NCI-H1694 (cell line): Measurements from ENCODE around the gene NUP133.
"Not testable (repeated sequence)": the region's sequence is repeated elsewhere in the genome, so short reads cannot be mapped to it uniquely, and the experiment has no call there.

Experiments
- DNase-seq: peaks from one replicate; lab custom pipeline; 2025; lab: John Stamatoyannopoulos, UW

NUP133 gene

DNA sequence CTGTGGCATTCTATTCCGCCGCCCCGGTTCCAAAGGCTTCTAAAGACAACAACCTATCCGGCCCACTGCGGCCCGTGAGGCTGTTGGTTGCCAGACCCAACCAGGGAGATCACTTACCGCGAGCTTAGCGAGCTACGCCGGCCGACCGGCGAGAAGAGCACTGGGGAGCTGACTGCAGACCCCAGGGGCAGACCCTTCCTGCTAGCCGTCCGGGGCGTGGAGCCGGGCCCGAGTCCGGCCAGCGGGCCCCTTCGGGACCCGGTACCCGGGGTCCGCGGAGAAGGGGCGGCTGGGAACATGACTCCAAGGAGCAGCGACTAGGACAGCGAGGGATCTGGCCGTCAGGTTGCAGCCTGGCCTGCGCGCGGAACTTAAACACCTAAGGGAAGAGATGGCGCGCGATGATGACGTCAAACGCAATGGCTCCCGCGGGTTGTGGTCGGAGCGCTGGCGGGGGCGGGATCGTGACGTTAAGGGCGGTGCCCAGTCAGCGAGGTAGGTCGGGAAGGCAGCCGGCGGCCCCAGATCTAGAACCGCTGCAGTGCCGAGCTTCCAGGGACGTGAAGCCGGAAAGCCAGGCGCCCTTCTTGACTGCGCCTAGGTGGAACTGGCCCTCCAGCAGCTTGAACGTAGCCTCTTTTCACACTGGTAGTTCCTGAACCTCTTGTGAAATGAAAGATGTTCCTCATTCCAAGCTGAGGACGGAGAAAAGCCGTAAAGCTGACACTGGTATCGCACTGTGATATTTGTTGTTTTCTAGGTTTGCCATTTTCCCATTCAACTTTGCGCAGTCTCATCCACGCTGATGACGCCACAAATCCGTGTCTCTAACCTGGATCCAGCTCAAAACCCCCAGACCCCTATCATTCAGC, at the start of gene NUP133:
Gene NUP133, minus strand, starts transcription at position 391 of the 872 bp plus-strand sequence. Its CDS starts 92 bp downstream, at position 299.
- peak; percentile 99 for DNase-seq

GRCh38 chr1:229557200-229557850, 49.2 kb upstream of the NUP133 start:
- no peak for DNase-seq

DNA sequence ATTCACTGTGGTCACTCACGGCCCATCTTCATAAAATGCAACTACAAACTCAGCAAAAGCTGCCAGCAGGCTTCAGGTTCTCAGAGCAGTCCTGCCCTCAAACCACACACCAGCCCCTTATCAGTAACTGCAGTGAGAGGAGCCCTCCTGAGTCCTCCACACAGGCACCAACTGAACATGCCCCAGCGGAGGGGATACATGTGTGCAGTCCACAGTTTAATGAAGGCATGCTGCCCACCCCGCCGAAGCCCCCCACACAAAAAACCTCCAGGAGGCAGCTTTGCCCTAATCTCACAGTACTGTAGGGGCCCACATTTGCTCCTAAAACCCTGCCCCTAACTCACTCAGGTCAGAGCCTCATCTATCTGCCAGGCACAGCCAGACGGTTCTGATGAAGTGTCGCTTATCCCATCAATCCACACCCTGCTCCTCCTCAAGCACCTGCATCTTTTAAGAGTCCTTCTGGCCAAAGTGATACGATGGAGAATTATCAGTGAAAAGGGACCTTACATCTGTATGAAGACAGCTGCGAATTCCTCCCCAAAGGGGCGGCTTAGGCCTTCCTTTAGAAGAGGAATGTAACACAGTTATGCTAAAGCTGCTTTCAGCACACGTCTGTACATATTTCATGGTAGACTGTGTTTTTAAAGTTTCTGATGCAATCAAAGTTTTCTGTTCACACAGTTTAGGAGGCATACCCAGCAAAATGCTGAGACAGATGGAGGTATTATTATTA, 46.9 kb upstream of the NUP133 start:
- DNase-seq: no peak

DNA sequence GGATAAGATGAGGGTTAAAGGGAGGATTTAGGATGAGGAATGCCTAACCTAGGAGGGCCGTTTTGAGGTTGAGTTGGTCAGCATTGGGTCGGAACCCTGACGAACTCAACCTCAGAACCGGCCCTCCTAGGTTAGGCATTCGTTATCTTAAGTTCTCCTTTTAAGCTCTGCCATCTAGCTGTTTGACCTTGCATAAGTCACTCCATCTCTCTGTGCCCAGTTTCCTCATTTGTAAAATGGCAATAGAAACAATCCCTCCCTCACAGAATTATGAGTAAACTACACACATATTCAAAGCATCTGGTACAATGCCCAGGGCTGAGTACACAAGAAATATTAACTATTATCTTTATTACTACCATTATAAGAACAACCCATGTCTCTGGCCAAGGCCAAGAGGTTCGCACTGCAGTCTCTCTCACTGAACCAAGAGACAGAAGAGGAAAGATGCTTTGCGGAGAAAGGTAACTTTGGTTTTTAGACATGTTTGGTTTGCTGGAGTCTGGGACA, 45.5 kb upstream of the NUP133 start:
- DNase-seq: no peak

- no peak for DNase-seq
Measured at GRCh38 chr1:229552732-229553131, 44.6 kb upstream of the NUP133 start.

DNA sequence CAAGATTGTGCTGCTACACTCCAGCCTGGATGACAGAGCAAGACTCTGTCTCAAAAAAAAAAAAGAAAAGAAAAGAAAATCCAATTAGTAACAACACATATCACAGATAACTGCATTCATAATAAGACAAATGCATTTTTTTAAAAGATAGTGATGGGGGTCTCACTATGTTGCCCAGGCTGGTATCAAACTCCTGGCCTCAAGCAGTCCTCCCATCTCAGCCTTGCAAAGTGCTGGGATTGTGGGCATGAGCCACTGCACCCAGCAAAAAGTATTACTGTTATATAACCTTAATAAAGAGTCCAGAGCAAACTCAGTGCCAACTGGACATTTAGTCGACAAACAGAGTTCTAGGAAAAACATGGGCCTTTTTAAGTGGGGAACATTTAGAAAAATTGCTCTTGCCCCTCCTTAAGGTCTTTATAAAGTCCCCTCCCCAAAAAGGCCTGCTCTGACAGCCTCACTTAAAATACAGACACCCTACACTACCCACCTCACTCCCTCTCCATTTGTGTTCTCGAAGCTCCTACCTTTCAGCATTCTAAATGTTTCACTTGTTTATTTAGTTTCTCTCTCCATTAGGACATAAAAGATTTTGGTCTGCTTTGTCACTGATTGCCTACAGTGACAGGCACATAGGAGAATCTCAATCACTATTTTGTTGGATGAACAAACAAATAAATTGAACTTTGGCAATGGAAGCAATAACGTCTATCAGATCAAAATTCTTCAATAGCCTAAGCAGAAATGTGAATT, 42.8 kb upstream of the NUP133 start:
- no peak for DNase-seq

- DNase-seq: no peak
Measured at GRCh38 chr1:229547542-229547941, 39.4 kb upstream of the NUP133 start.

DNA sequence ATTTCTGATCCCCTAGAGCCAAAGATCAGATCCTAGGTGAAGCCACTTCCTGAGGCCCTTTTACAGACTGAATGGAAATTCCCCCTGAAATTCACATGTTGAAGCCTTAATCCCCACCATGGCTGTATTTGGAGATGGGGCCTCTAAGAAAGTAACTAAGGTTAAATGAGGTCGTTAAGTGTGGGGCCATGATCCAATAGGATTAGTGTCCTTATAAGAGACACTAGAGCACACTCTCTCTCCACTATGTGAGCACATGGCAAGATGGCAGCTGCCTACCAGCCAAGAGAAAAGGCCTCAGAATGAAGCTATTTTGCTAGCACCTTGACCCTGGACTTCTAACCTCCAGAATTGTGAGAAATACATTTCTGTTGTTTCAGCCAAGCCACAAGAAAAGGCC, 36.4 kb upstream of the NUP133 start:
- DNase-seq: no peak

DNA sequence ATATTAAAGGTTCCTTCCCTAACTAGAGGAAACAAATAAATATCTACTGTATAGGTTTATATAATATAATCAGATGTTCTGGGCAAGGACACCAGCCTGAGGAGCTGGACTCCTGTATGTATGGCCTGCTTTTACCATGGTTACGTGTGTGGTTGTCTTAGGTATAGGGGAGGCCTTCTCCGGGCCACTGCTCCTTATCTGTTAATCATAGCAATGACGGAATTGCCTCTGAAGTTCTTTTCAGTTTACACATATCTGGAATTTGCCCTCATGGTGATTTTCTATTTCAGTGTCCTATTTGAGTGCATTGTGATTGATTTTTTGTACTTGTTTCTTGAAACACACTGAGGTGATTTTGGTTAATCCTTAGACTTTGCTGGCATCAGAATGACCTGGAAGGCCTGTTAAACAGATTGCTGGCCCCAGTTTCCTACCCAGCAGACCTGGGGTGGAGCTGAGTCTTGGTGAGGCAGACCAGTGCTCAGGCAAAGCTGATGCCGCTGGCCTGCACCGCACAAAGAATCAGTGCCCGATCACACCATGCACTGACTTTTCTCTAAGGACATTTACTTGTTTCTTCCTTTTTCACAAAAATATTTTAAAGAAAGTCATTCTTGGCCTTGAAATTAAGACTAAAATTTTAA, 31.8 kb upstream of the NUP133 start:
- no peak for DNase-seq

DNA sequence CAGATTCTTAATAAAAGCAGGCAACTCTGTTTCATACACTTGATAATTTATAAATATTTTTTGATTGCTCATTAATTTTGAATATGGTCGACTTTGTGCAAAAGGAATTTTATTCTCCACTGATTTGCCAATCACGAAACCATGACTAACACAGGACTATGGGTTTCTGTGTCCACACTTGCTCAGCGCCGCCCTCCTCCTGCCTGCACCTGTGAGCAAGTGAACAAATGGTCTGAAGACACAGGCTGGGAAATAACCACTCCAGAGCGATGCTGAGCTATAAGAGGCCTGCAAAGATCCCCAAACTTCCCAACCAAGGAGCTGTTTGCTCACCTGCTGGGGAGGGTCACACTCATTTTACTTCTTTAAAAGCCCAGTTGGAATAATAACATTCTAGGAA, 30.8 kb upstream of the NUP133 start:
- no peak for DNase-seq

GRCh38 chr1:229537894-229538293, 29.8 kb upstream of the NUP133 start:
- DNase-seq: no peak

GRCh38 chr1:229536982-229537381, 28.8 kb upstream of the NUP133 start:
- no peak for DNase-seq

- DNase-seq: no peak
Measured at GRCh38 chr1:229535230-229535629, 27.1 kb upstream of the NUP133 start.

DNA sequence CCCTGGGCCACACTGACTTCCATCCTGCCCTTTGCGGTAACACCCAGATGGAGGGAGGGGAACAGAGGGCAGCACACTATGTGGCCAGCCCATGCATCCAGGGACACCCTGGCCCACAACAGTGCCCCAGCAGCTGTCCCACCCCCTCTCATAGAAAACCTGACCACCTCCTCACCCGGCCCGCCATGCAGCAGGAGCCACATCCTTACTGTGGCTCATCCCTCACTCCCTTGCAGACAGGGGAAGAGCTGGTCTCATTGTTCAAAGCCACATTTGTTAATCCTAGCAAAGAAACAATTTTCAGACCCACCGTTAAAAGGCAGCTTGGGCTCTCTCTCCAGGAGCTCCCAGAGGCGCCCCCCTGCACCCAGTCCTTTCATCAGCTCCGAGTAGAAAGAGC, 23.2 kb upstream of the NUP133 start:
- no peak for DNase-seq

- no peak for DNase-seq
Measured at GRCh38 chr1:229529639-229530038, 21.5 kb upstream of the NUP133 start.

DNA sequence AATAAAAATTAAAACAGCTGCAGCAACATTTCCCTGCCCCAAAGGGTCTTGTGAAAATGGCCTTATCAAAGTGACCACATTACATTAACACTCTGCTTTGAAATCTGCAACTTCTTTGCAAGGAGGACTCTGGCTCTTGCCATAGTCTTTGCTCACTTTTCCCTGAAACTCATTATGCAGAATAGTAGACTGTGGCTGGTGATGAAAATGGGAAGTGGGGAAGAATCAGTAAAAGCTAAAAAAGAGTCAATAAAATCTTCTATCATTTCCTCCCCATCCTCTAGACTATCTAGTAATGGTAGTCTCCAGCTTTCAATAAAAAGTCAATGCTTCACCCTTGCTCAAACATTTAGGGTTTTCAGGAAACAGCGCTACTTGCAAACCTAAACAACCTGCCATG, 18.6 kb upstream of the NUP133 start:
- DNase-seq: no peak

DNA sequence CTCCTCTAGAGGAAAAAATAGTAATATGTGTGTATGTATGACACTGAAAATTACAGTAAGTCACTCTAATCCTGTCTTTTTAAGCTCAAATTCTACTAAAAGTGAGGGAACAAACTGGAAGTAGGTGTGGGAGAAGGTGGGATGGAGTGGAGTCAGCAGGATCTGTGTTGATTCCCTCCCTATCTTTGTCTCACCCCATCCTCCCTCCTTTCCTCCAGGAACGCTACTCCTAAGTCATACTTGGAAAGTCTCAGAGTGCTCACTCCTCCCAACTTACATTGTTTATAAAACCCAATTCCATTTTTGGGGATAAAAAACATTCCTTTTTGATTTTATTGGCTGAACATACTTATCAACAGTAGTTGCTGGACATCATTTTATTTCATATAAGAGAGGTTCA, 14.9 kb upstream of the NUP133 start:
- DNase-seq: no peak

DNA sequence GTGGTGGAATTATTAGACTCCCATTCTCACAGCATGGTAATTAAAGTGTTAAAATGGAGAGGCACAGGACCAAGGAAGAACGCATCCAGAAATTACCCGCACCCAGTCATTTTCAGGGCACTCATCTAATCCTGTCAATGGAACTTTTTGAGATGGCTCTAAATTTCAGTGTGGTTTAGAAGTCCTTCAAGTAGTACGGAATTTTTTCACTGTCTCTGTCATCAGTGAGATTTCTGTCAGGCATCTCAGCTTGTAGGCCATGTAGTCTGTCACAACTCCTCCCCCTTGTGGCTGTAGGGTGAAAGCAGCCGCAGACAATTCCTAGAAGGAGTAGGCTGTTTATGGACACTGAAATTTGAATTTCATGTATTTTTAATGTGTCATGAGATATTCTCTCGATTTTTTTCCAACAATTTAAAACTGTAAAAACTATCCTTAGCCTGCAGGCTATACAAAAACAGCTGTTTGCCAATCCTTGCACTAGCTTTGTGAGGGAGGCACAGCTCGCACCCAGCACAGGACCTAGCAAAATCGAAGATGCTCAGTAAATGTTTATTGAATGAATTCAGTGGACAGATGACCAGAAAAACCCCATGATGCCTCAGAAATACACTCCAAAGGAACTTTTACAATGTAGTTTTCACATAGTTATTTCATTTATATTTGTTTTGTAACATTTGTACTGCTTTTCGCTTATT, 6.6 kb upstream of the NUP133 start:
- DNase-seq: peak; percentile 56

DNA sequence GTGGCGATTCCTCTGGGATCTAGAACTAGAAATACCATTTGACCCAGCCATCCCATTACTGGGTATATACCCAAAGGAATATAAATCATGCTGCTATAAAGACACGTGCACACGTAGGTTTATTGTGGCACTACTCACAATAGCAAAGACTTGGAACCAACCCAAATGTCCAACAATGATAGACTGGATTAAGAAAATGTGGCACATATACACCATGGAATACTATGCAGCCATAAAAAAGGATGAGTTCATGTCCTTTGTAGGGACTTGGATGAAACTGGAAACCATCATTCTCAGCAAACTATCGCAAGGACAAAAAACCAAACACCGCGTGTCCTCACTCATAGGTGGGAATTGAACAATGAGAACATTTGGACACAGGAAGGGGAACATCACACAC, 3.5 kb upstream of the NUP133 start:
- DNase-seq: not testable (repeated sequence)

- DNase-seq: not testable (repeated sequence)
Measured at GRCh38 chr1:229511201-229511600, 3.1 kb upstream of the NUP133 start.

- DNase-seq: no peak
Measured at GRCh38 chr1:229509576-229509975, 1.4 kb upstream of the NUP133 start.
